HepG2 (cell line): ENCODE measurements around the gene ABCC3. TPM values are rescaled to one million over a fixed set of nuclear protein-coding genes. Genes with fewer than 3 reads are reported as not detected.
A peak's percentile ranks its signal among the peaks of the same experiment; 100 is the strongest.

ENCODE experiments used
- CREBL2 ChIP-seq: sonication (generic); formaldehyde crosslinking; IDR thresholded peaks from 2 replicates; pipeline ENCODE4 v1.8.1; 2023; ENCODE audit warnings: missing genetic modification reagents, mild to moderate bottlenecking, borderline replicate concordance
- FOXJ3 ChIP-seq: sonication (generic); formaldehyde crosslinking; IDR thresholded peaks from 2 replicates; pipeline ENCODE4 v1.4.0; 2020; ENCODE audit warnings: missing genetic modification reagents, mild to moderate bottlenecking, borderline replicate concordance
- GATAD1 ChIP-seq: IDR thresholded peaks from 2 replicates; pipeline ENCODE4 v1.6.1; 2016; ENCODE audit warnings: missing genetic modification reagents, missing compliant biosample characterization
- GTF2F1 ChIP-seq: fragments of 150-350 bp; IDR thresholded peaks from 2 replicates; pipeline ENCODE4 v1.6.1; 2014; ENCODE audit warnings: low read length
- HNRNPK ChIP-seq: fragments of 200-400 bp; formaldehyde crosslinking; IDR thresholded peaks from 2 replicates; pipeline ENCODE4 v1.6.1; 2018; ENCODE audit warnings: low read length, low read depth, moderate library complexity, mild to moderate bottlenecking; ENCODE audit not compliant: poor library complexity, severe bottlenecking
- IRX3 ChIP-seq: sonication (generic); formaldehyde crosslinking; IDR thresholded peaks from 2 replicates; pipeline ENCODE4 v1.8.1; 2023; ENCODE audit warnings: mild to moderate bottlenecking, low read depth, missing genetic modification reagents, borderline replicate concordance
- JUN ChIP-seq: sonication (generic); formaldehyde crosslinking; IDR thresholded peaks from 2 replicates; pipeline ENCODE4 v1.4.0; 2020; ENCODE audit warnings: mild to moderate bottlenecking, missing genetic modification reagents
- KAT7 ChIP-seq: IDR thresholded peaks from 2 replicates; pipeline ENCODE4 v1.6.1; 2018; ENCODE audit warnings: borderline replicate concordance, missing compliant biosample characterization
- MTA1 ChIP-seq: sonication (generic); formaldehyde crosslinking; IDR thresholded peaks from 2 replicates; pipeline ENCODE4 v1.4.0; 2020; ENCODE audit warnings: missing genetic modification reagents, mild to moderate bottlenecking, borderline replicate concordance
- NBN ChIP-seq: fragments of 450-650 bp; conservative IDR thresholded peaks from 2 replicates; pipeline ENCODE4 v1.6.1; 2017
- NR2F1 ChIP-seq, 2 experiments: fragments of 450-650 bp in 1 of 2; formaldehyde crosslinking in 1 of 2; IDR thresholded peaks; 2 replicates each; pipeline versions ENCODE4 v1.5.0 to v1.6.1; 2016 to 2020; ENCODE audit warnings: mild to moderate bottlenecking in 1 of 2, missing compliant biosample characterization in 1 of 2, missing genetic modification reagents in 1 of 2, moderate library complexity in 1 of 2
- RNF2 ChIP-seq: fragments of 450-650 bp; conservative IDR thresholded peaks from 2 replicates; pipeline ENCODE4 v1.6.1; 2016; ENCODE audit warnings: low read depth
- SMARCC2 ChIP-seq: fragments of 450-650 bp; IDR thresholded peaks from 2 replicates; pipeline ENCODE4 v1.6.1; 2017; ENCODE audit warnings: antibody characterized with exemption, mild to moderate bottlenecking
- ZBTB7A ChIP-seq: sonication (generic); formaldehyde crosslinking; IDR thresholded peaks from 2 replicates; pipeline ENCODE4 v1.8.0; 2022; ENCODE audit warnings: mild to moderate bottlenecking, missing genetic modification reagents
- ZNF33B ChIP-seq: sonication (generic); formaldehyde crosslinking; IDR thresholded peaks from 2 replicates; pipeline ENCODE4 v1.5.1; 2020; ENCODE audit warnings: mild to moderate bottlenecking, missing genetic modification reagents
- ZNF407 ChIP-seq: sonication (generic); formaldehyde crosslinking; IDR thresholded peaks from one replicate; pipeline ENCODE4 v1.5.1; 2020; ENCODE audit warnings: mild to moderate bottlenecking, missing genetic modification reagents; ENCODE audit errors: not compliant biosample characterization
- ZNF629 ChIP-seq: sonication (generic); formaldehyde crosslinking; conservative IDR thresholded peaks from 2 replicates; pipeline ENCODE4 v1.5.0; 2020; ENCODE audit warnings: missing genetic modification reagents
- ZNF652 ChIP-seq: IDR thresholded peaks from 2 replicates; pipeline ENCODE4 v1.6.1; 2016; ENCODE audit warnings: low read depth, borderline replicate concordance
- ZNF672 ChIP-seq: sonication (generic); formaldehyde crosslinking; IDR thresholded peaks from 2 replicates; pipeline ENCODE4 v1.8.1; 2022; ENCODE audit warnings: missing genetic modification reagents
- ZNF703 ChIP-seq: sonication (generic); formaldehyde crosslinking; IDR thresholded peaks from 2 replicates; pipeline ENCODE4 v1.5.1; 2020; ENCODE audit warnings: missing genetic modification reagents, mild to moderate bottlenecking, moderate library complexity, borderline replicate concordance
- ZNF891 ChIP-seq: sonication (generic); formaldehyde crosslinking; IDR thresholded peaks from 2 replicates; pipeline ENCODE4 v1.5.0; 2020; ENCODE audit warnings: mild to moderate bottlenecking, missing genetic modification reagents
- ZSCAN31 ChIP-seq: sonication (generic); formaldehyde crosslinking; IDR thresholded peaks from 2 replicates; pipeline ENCODE4 v1.5.0; 2020; ENCODE audit warnings: low read depth, mild to moderate bottlenecking, missing genetic modification reagents
- ZZZ3 ChIP-seq: sonication (generic); formaldehyde crosslinking; IDR thresholded peaks from 2 replicates; pipeline ENCODE4 v1.4.0; 2020; ENCODE audit warnings: missing genetic modification reagents, mild to moderate bottlenecking, borderline replicate concordance
- polyA plus RNA-seq, 8 experiments: library from polyadenylated mRNA; depleted of rRNA in 3 of 8; stranded (reverse) in 7 of 8; unstranded in 1 of 8; fragments of >200 nt; fragmentation: Illumina TruSeq in 4 of 8; extraction: Trizol in 4 of 8; gene quantifications; 2 replicates each; pipeline versions ENCODE4 v1.2.1 to v1.2.3, GENCODE V29; 2011 to 2016; ENCODE audit warnings: low read depth in 4 of 8, missing spikeins in 1 of 8, mixed read lengths in 1 of 8; ENCODE audit not compliant: insufficient read depth in 1 of 8
- total RNA-seq, 5 experiments: library from RNA; depleted of rRNA; stranded (reverse); fragments of >200 nt; fragmentation: Illumina TruSeq; extraction: Trizol; gene quantifications; 2 replicates each; pipeline ENCODE4 v1.2.3, GENCODE V29; 2016; ENCODE audit warnings: low read depth in 1 of 5

Gene ABCC3
- total and polyA plus RNA-seq, 2 of the 13 experiments (the other 11 are each of a cell fraction or from before 2014, with no cell fraction given): 25.2 to 50.7 TPM

- TF ChIP-seq ZNF407 (CRISPR knock-in tag): peak; percentile 35
- no peak for TF ChIP-seq ZNF33B (CRISPR knock-in tag)
- TF ChIP-seq GATAD1 (CRISPR knock-in tag): 0 out of 2 replicates have a peak, but pooled peaks have one; percentile 31
- no peak for TF ChIP-seq ZZZ3 (CRISPR knock-in tag)
- TF ChIP-seq GTF2F1: no peak
- TF ChIP-seq CREBL2 (CRISPR knock-in tag): no peak
- TF ChIP-seq ZNF891: no peak
- 0 out of 2 replicates have a peak, but pooled peaks have one; percentile 44 for TF ChIP-seq KAT7 (CRISPR knock-in tag)
- TF ChIP-seq ZNF629 (CRISPR knock-in tag): no peak
- TF ChIP-seq FOXJ3 (CRISPR knock-in tag): no peak
- TF ChIP-seq RNF2: 0 out of 2 replicates have a peak, but pooled peaks have one; percentile 38
- no peak for TF ChIP-seq ZNF703
- no peak for TF ChIP-seq IRX3 (CRISPR knock-in tag)
- no peak for TF ChIP-seq SMARCC2
- no peak for TF ChIP-seq MTA1 (CRISPR knock-in tag)
- TF ChIP-seq ZSCAN31: peak; percentile 81
- TF ChIP-seq ZBTB7A (CRISPR knock-in tag): no peak
- peak in 1 of 2 experiments; percentile 63; a peak in 1 of 4 replicates for TF ChIP-seq NR2F1 (CRISPR knock-in tag; IDR thresholded peaks at IDR 0.05)
- TF ChIP-seq ZNF652 (CRISPR knock-in tag): no peak
- TF ChIP-seq JUN (CRISPR knock-in tag): no peak
- TF ChIP-seq HNRNPK: no peak
- no peak for TF ChIP-seq ZNF672 (CRISPR knock-in tag)
- no peak for TF ChIP-seq NBN
Measured at GRCh38 chr17:50660042-50660886, 25.6 kb downstream of the ABCC3 start (continued).
